Smooth muscle cell of the brain vasculature (primary cell): ENCODE measurements around the gene TDRD6.
"Not testable (repeated sequence)": the region's sequence is repeated elsewhere in the genome, so short reads cannot be mapped to it uniquely, and the experiment has no call there.

ENCODE experiments used
- DNase-seq: peaks from one replicate; pipeline ENCODE4 v3.0.0-alpha.2; 2012; ENCODE audit warnings: low read depth, low spot score

Gene TDRD6

DNA sequence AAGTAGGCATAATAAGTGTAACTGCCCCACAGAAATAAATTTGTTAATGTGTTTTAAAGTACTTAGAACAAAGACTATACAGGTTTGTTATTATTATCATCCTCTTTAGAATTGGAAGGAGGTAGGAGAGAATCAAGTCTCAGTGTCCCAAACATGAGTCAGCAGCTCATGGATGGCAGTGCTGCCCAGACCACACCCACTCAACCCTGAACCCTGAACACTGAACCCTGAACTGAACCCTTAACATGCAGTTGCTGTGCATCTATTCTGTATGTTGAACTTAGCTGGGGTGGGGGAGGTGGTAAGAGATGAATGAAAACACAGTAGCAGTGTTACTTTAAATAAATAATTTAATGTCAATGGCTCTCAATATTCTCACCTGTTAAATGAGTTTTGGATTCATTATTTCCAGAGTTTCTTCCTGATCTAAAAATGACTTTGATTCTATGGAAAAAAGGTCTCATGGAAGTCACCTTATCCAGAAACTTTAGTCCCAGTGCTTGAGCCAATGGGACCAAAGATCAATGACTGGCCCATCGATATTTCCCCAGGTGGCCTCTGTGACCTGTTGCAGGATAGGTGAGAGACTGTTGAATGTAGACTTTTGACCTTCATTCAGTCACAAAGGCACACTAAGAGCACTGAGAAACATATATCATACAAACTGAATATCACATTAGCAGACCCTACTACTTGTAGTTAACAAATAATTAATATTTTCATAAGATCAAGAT, 55.9 kb downstream of the TDRD6 start:
- DNase-seq: no peak

- not testable (repeated sequence) for DNase-seq
These were observed 56.6 kb downstream of the TDRD6 start for GRCh38 chr6:46744159-46744725.

- no peak for DNase-seq
These were observed 58.3 kb downstream of the TDRD6 start for GRCh38 chr6:46745973-46746372.

GRCh38 chr6:46746696-46747095, 59.0 kb downstream of the TDRD6 start, which contains the start of gene ANKRD66:
ANKRD66 (plus strand) TSS chr6:46746933; CDS start chr6:46751949, 5,016 bp downstream.
- no peak for DNase-seq

GRCh38 chr6:46748940-46749503, 61.3 kb downstream of the TDRD6 start:
- DNase-seq: no peak

GRCh38 chr6:46749731-46750130, 62.0 kb downstream of the TDRD6 start:
- DNase-seq: no peak

GRCh38 chr6:46751658-46752057, 64.0 kb downstream of the TDRD6 start:
- DNase-seq: no peak
